GM19397 (cell line): Measurements from ENCODE around the gene RAD51B.
A peak's percentile ranks its signal among the peaks of the same experiment; 100 is the strongest.

ENCODE experiments used
- ATAC-seq: cut with Tn5 transposase; IDR thresholded peaks from one replicate; pipeline ENCODE4 v1.9.1; 2021; ENCODE audit warnings: mild to moderate bottlenecking, moderate library complexity; ENCODE audit not compliant: unreplicated experiment

Gene RAD51B

DNA sequence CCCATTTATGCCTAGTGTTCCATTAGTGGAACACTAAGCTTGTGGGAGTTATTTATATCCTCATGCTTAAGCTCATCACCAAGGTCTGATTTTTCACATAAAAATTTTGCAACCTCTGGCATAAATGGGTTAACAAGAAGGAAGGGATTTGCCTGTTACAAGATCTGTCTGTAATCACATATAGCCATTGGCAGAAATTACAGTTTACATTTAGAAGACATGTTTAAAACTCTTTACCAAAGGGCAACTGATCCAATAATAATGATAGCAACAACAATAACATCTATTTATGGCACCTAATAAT lies 550.4 kb downstream of the RAD51B start:
- ATAC-seq = no peak

DNA sequence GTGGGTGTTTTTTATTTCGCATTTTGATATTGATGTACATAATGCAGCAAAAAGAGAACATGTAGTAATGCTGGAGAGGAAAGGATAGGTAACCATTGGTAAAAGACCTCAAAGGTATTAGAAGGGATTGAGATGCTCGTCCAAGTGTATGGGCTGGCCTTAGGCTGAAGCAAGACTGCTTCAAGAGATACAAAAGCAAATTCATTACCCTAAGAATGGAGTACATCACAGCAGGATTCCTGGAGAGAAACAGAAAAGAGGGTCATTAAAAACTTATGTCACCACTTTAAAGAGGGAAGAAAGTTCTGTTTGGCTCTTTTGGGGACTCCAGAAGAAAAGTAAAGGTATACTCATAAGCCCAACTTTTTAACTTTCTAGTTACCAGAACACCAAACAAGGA lies 552.8 kb downstream of the RAD51B start:
- no peak for ATAC-seq

DNA sequence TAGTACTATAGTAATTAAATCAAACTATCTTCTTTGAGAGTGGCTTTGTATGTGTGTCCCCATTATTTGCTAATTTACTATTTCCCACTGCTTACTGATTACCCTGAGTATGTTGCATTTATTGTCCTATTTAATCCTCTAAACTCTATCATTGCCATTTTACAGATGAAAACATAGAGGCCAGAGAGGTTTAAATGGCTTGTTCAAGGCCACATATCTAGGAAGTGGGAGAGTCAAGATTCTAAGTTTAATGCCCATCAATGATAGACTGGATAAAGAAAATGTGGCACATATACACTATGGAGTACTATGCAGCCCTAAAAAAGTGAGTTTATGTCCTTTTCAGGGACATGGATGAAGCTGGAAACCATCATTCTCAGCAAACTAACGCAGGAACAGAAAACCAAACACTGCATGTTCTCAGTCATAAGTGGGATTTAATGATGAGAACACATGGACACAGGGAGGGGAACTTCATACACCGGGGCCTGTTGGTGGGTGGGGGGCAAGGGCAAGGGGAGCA lies 553.6 kb downstream of the RAD51B start:
- ATAC-seq = no peak

DNA sequence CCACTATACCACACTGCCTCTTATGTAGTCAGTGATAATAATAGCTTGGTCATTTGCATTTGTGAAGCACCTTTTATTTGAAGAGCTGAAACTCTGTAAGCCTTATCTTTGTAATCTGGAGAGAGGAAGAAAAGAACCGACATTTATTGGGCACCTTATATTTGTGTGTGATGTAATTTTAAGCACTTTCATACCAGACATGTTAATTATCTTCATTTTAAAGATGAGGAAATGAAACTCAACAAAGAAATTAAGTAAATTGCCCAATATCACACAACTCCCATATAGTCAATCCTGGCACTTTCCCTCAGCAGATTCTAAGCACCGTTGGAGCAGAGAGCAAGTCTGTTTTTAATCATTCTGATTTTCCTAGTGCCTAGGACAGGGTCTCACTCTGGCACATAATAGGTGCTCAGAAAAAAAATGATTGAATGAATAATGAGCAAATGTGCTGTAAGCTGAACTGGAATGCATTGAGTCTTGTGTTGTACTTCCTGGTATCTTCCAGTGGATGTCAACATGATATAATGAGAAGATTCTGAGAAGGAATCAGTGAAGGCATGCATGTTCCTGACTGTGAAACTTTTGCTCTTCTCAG lies 554.4 kb downstream of the RAD51B start:
- no peak for ATAC-seq

DNA sequence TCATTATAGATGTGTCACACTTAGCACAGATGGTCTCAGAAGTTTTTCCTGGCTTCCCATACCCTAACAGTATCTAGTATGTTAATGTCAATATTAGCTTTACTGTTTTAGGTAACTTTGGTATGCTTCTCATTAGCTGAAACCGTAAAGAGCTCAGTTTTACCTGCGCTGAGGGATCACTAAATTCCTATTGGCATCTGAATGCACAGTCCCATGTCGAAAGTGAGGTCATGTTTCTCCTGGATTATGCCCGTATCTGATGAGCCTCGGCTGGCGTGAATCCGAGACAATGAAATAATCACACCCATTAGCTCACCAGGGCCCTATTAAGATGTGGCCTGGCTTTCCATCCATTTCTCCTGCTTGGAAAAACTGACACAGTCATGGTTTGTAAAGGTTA lies 555.1 kb downstream of the RAD51B start:
- ATAC-seq = no peak

DNA sequence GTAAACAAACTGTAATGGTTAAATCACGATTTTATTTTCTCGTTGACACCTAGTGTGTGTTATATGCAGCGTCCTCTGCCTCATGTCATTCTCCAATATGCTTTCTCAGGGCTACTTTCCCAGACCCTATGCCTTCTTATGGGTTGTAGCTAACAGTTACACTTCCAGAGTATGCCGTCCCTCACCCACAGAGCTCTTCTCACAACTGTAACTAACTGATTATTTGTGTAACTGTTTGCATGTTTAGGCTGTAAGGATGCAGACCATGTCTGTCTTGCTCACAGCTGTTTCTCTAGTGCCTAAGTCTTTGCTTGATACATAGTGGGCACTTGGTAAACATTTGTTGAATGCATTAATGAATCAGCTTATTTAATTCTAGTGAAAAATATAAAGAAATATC lies 555.8 kb downstream of the RAD51B start:
- ATAC-seq = no peak

DNA sequence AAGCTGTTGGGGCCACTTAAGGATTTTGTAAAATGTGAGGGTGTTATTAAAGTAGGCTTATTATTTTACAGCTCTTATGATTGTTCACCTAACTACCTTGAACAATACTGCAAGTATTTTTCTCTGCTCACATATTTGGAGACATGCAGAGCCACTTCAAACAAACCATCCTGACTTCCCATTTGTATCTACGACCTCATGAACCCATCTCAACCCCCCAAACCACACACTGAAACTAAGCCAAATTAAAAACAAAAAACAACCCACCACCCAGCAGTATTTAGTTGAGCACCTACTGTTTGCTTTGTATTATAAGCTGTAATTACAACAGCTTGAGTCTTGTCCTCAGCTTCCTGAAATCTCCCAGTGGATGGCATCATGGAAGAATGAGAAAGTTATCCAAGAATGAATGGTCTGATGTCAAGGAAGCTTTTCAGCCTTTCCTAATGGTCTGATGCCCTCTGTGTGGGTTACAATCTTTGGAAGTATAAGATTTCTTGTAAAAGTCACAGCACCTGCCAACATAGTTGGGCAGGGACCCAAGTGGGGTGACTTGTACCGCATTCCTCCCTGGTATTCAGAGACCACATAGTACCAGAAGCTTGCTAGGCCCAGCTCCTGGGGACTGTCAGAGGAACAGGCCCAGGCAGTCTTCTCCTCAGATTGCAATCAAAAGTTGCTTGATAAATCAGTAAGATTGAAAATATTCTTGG lies 556.6 kb downstream of the RAD51B start:
- ATAC-seq = no peak

DNA sequence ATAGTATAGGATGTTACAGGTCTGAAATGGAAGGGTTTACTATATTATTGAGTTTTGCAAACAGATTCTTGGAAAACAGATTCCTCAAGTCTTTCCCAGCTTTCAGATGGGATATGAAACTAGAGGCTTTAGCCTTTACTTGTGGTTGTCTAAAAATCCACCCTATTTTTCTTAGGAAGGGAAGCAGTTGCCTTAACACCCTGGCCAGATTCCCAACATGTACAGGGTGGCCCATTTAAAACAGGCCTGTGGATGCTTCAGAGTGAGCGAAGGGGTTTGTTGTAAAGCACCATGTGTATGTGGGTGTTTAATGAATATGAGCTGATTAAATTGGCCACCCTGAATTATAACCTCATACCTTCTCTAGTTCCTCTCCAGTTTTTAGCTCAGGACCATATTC lies 557.4 kb downstream of the RAD51B start:
- no peak for ATAC-seq

DNA sequence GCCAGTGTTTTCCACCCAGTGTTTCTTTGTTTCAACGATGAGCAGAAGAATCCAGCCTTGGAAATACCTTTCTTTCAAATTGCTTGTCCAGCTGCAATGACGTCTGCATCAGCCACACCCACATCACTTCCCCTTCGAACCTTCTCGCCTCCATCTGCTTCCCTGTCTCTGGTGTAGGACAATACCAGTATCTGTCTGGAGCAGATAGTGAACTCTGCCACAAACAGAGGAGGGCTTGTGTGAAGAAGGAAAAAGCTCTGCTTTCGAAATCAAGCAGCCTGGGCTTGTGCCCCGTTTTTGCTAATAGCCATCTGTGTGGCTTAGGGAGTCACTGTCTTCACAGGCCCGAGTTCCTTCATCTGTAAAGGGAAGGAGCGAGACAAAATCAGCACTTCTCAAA lies 557.9 kb downstream of the RAD51B start:
- ATAC-seq = no peak

DNA sequence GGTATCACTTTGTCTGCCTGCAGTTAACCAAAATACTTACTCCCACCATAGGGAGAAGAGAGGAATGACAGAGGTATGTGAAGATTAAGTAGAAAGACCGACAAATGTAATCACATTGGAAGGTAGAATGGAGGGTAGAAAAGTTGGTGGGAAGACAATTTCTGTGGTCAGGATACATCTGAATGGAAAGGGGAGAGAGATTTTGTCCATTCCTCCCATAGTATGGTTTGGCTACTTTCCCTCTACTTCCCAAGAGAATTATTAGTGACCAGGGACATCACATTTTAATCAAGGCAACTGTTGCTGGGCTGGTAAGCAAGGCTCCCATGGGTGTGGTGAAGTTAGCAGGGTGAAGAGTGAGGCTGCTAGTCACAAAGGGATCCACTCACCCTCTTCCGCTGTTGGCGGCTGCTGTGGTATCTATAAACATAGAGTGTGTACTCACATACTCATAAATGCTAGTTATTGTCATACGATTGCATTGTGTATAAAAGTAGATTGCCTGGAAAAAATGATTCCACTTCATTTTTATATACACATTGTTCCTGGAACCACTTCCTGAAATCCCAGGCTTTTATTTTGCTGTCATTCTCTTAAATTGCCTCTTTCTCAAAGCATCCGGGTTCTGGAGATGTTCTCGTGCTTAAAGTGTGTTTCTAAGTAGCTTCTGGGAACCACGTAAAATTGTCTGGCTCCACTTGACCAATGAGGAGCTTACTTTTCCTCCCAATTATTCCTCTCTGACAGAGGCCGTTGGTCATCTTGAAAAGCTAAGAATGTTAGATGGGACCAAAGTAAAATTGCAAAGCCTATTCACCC lies 560.1 kb downstream of the RAD51B start:
- ATAC-seq = no peak

DNA sequence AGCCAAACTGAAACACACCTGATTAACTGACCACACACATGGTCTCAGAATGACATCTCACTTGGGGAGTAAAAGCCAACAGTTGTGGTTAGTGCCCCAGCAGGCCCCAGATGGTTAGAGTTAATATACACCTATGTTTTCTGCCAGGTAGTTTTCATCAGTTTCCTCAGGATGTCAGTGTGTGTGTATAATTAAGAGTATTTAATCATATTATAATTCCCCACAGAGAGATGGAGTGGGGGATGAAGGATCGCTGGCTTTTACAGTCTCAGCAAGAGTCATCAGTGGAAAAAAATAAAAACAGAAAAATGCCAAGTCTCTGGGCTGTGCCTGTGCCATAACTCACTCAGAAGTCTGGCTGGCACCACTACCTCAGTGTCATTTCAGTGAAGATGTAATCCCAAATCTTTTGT lies 560.8 kb downstream of the RAD51B start:
- peak; percentile 53 for ATAC-seq

DNA sequence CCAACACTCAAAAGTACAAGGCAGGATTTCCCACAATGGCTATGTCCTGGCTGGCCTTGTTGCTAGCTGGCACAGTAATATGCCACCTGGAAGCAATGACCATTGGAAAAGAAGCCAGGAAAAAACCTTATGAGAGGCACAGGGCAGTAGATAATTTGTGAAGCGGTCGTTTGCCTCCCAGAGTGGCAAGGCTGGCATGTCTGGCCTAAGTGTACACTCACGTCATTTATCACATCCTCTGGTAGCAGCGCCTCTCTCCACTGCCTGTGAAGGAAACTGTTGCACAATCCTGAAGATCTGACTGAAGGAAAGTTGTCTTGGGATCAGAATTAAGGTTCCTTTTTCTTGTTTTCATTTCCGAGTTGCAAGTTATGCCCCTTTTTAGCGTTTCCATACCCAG lies 564.8 kb downstream of the RAD51B start:
- ATAC-seq = no peak

DNA sequence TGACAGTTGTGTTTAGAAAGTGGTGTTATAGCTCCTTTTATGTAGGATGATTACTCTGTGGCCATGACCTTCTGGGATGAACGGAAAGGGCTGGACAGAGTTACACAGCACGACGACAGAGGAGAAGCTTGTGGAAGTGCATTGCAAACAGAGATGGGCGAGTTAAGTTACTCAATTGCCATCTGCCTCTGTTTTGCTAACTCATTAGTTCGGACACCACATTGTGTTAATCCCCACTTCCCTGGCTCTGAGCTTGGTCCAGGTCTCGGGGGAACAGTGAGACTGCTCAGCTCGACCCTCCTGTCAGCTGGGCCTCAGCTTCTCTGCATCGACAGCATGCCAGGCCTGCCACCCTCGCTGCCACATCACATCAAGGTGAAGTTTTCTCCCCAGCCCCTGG lies 565.3 kb downstream of the RAD51B start:
- no peak for ATAC-seq

DNA sequence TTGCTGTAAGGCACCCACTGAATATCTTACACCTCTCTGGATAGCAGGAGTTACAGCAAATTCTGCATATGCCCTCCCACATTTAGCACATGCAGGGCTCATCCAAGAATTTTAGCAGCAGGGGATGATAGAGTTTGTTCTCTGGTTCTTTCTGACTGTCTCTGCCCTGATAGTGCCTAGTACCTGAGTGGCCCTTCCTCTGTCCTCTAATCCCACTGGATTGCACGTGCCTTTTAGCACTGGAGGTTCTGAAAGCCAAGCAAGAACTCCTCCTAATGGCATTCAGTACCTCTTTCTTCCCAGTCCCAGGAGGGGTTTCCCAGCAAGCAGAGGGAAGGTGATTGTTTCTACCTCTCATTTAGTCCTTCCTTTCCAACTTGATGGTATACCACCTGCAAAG lies 566.9 kb downstream of the RAD51B start:
- ATAC-seq = no peak

DNA sequence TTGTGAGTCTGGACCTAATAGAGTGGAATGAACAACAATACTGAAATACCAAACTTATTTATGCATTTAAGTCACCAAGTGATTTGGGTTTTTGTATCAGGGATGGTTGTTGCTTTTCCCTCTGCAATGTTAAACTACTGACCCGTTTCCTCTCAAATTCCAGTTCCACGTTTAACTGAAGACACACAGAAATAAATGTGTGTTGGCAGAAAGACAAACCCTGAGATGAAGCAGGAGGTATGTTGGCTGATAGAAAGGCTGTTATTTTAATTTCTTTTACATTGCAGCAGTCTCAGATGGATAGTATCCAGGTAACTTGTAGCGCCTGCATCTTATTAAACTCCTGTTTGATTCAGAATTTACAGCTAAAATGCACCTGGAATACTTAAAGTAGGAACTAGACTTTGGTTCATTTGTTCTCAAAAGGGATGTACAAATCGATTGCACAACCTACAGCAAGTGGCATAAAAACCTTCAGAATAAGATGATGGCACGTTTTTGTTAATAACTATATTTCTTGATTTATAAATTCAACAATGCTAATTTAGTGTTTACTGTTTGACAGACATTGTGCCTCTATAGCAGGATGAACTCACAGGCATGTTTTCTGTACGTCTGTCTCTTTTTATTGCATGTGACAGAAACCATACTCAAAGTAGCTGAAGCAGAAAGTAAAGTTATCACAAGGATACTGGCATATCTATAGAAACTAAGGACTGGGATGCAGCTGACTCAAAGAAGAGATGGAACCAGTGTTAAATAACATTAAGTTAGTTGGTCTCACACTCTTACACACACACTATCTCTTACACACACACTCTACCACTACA lies 567.6 kb downstream of the RAD51B start:
- no peak for ATAC-seq

DNA sequence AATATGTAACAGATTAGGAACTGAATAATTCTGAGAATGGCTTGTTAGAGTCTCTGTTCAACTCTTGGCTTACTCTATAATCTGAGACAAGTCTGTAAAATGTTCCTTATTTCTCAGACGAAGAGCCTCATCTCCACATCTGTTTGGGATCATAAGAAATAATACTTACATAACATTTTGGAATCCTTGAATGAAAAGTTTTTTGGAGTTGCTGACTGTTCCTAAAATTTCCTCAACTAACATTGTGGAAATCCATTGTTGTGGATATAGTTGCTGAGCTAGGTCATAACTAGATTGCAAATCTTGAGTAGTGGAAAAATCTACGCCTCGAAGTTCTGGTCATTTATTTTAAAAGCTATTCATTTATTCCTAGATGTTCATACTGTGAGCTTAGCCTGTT lies 570.4 kb downstream of the RAD51B start:
- ATAC-seq = no peak

DNA sequence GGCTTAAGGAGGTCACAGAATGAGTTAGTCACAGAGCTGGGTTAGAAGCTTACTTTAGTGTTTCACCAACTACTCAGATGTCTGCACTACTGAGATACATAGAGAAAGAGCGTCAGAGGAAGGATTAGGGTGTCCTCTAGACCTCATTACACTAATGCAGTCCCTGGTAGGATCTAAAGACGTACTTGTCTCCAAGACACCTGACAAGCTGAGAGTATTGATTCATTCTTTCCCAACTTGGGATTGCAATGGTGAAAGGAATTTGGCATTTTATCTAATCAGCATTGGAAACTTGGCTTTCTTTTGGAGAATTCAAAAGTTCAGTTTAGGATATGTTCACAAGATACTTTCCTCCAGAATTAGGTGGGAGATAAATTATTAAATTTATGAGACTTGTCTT lies 571.2 kb downstream of the RAD51B start:
- ATAC-seq = no peak

DNA sequence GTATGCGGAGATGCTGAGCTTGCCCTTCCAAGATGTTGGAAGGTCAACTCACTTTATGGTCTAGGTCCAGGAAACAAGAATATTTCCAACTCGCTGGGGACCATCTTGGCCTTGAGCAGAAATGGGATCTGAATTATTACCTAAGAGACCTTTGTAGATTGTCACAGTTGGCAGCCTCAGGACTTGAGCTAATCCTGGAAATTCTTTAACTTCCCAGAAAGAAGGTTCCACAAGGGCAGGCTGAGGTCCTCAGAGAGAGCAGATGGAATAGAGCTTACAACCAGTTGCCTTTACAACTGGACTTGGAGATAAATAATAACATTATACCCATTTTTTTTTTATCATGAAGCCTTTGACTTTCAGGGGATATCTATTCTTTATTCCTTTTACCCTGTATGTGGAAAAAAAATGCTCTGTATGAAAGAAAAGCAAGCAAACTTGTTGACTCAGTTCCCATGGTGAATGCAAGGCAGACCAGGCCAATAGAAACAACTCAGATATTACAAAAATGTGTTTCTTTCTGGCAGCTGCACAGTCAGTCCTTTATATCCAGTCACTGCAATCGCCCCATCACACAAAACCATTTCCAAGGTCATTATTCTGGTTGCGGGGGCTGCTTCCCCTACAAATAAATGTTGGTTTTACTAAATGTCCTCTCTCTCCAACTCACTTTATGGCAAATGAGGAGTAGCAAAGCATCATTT lies 571.9 kb downstream of the RAD51B start:
- no peak for ATAC-seq

DNA sequence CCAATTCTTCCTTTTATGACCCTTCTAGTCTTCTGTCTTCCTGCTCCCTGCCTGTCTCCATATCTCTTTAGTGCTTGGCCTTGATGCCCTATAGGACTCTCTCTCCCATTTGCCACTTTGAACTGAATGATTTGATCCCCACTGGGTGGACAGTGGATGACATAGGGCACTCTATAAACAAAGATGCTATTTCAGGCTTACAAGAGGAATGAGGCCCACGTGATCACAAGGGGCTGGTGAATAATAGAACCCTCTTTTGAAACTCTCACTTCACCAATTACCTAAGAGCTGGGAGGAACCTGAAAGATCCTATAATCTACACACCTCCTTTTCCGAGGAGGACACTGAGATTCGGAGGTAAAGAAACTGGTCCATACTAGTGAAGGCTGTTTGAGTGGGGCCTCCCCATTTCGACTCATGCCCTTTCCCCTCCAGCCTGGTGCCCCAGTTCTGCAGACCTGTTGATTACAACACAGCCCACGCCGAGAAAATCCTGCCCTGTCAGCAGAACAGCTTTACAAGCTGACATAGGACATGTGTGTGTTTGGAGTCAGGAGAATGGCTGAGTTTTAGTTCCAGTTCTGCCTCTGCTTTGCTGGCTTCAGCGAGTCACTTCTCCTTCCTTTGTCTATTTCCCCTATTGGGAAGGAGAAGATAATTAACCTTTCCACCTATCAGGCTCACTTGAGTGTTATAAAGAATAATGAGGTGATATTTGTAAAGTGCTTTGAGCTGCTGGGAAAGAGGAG lies 573.0 kb downstream of the RAD51B start:
- no peak for ATAC-seq

DNA sequence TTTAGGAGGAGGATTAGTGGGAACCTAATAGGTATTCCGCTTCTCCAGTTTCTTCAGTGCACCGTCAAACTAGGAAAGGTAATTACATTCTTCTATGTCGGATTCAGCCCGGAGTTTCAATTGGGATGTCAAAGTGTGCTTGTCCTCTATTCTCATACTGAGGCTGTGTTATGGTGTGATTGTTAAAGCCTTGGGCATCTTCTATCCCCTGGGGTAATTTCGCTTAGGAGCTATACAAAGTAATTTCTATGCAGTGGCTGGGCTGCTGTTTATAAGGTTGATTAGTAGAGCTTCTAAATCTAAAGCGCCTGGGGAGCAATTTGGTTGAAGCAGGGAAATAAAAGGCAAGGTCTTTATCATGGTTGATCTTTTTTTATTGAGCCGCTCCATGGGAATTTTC lies 573.7 kb downstream of the RAD51B start:
- ATAC-seq = no peak
